Stomach (tissue), 9 donors: ENCODE data around the gene PRDM2. TPM values are rescaled to one million over a fixed set of nuclear protein-coding genes. Genes with fewer than 3 reads are reported as not detected.

Experiments used
- DNase-seq, 2 donors: peaks; one replicate each; pipeline versions ENCODE4 v3.0.0 to v3.0.0-alpha.2; 2013 to 2019
- H3K27ac ChIP-seq, 5 donors: fragments of 200-600 bp in 4 of 5; sonication (generic) in 4 of 5; one replicate each; pipeline ENCODE4 v1.5.1; 2013 to 2019; ENCODE audit warnings: mild to moderate bottlenecking in 1 of 5, moderate library complexity in 1 of 5
- H3K27me3 ChIP-seq, 3 donors: fragments of 200-600 bp; sonication (generic); one replicate each; pipeline ENCODE4 v1.5.1; 2017 to 2019; ENCODE audit warnings: mixed run types in 1 of 3
- H3K36me3 ChIP-seq, 4 donors: fragments of 200-600 bp; sonication (generic); 1 replicate in 3 of 4; 2 replicates in 1 of 4; pipeline ENCODE4 v1.5.1; 2016 to 2019
- H3K4me1 ChIP-seq, 4 donors: fragments of 200-600 bp; sonication (generic); one replicate each; pipeline ENCODE4 v1.5.1; 2016 to 2019
- H3K4me3 ChIP-seq, 4 donors: fragments of 200-600 bp; sonication (generic) in 3 of 4; one replicate each; pipeline ENCODE4 v1.5.1; 2016 to 2019; ENCODE audit warnings: mild to moderate bottlenecking in 1 of 4
- H3K9me3 ChIP-seq, 4 donors: fragments of 200-600 bp; sonication (generic); one replicate each; pipeline ENCODE4 v1.5.1; 2016 to 2019
- CTCF ChIP-seq, 7 experiments: fragments of 450-650 bp in 4 of 7; fragments of 200-600 bp in 3 of 7; sonication (generic) in 3 of 7; IDR thresholded peaks; one replicate each; pipeline ENCODE4 v1.5.1; 2016 to 2019; ENCODE audit warnings: antibody characterized with exemption in 7 of 7, control low read depth in 2 of 7, mild to moderate bottlenecking in 1 of 7
- EP300 ChIP-seq: sonication (generic); formaldehyde crosslinking; IDR thresholded peaks from one replicate; pipeline ENCODE4 v1.6.1; 2017; ENCODE audit warnings: antibody characterized with exemption
- POLR2A ChIP-seq, 4 donors: fragments of 450-650 bp; IDR thresholded peaks; one replicate each; pipeline ENCODE4 v1.6.1; 2016; ENCODE audit warnings: antibody characterized with exemption in 4 of 4, control low read depth in 2 of 4, mild to moderate bottlenecking in 1 of 4, moderate library complexity in 1 of 4
- POLR2AphosphoS5 ChIP-seq, 3 donors: sonication (generic); formaldehyde crosslinking; IDR thresholded peaks; one replicate each; pipeline ENCODE4 v1.6.1; 2016; ENCODE audit warnings: antibody characterized with exemption in 3 of 3
- WGBS, 5 donors: extraction: QIAGEN DNeasy Blood & Tissue Kit in 3 of 5; methylation state at CpG; one replicate each; pipeline versions ENCODE4 v1.1.5 to v1.1.7; 2013 to 2018; 5-methylcytosine and 5-hydroxymethylcytosine counted together
- intact Hi-C: fragments of 100-400 bp; cut with DNase I; formaldehyde crosslinking; loops from one replicate; pipeline ENCODE4 v1.15.1; 2023; ENCODE audit warnings: low total_unique reads
- polyA plus RNA-seq, 3 donors: library from polyadenylated mRNA; stranded (reverse); fragments of 200-250 nt; gene quantifications; one replicate each; pipeline ENCODE4 v1.2.3, GENCODE V29; 2013
- total RNA-seq, 5 donors: library from RNA; depleted of rRNA; stranded (reverse); fragments of >200 nt; gene quantifications; one replicate each; pipeline versions ENCODE4 v1.1.0 to v1.2.3, GENCODE V29; 2014 to 2016
- donor health status: healthy with polysubstance abuse.
- donor health status: Bipolar disorder and iron deficiency.
- donor health status: healthy.

PRDM2 gene
- total and polyA plus RNA-seq, 8 donors, result 10.1 to 77.7 (median 24.8) TPM

GRCh38 chr1:13836631-13837030 lies 136.6 kb downstream of the PRDM2 start:
- intact Hi-C loops, result no loop called here
- no peaks in the 10 kb centered on the region for H3K36me3 ChIP-seq
- WGBS, 5 donors, result 79 to 93% (median 85%) methylated on average over 1 of the region's 1 CpG

GRCh38 chr1:13838236-13838635 lies 138.2 kb downstream of the PRDM2 start:
- intact Hi-C loops, result no loop called here
- Histone ChIP-seq H3K4me3 (no peak overlapping the region), H3K36me3 (no peaks in the 10 kb centered on the region), H3K27me3 (peaks cover 0 to 6% (median 0%) of the 10 kb centered on the region in 3 donors), H3K9me3 (no peaks in the 10 kb centered on the region), H3K4me1 (no peaks in the 10 kb centered on the region), H3K27ac (no peak overlapping the region)
- no peak for DNase-seq
- TF ChIP-seq EP300, result no peak
- TF ChIP-seq POLR2A (IDR thresholded peaks at IDR 0.05), result no peak
- no peak for TF ChIP-seq POLR2AphosphoS5 (IDR thresholded peaks at IDR 0.05)
- no peak for TF ChIP-seq CTCF (IDR thresholded peaks at IDR 0.05)
- 71 to 100% (median 89%) methylated on average over 1 of the region's 1 CpG for WGBS, 5 donors

More at GRCh38 chr1:13836631-13837030, 136.6 kb downstream of the PRDM2 start:
- Histone ChIP-seq H3K9me3 (no peaks in the 10 kb centered on the region), H3K4me3 (no peak overlapping the region), H3K27me3 (peaks cover 0 to 6% (median 0%) of the 10 kb centered on the region in 3 donors), H3K27ac (no peak overlapping the region), H3K4me1 (no peaks in the 10 kb centered on the region)
- no peak for DNase-seq
- TF ChIP-seq POLR2AphosphoS5 (IDR thresholded peaks at IDR 0.05) (no peak), CTCF (IDR thresholded peaks at IDR 0.05) (no peak)

- DNase-seq, result no peak
- Histone ChIP-seq H3K27ac (no peak overlapping the region), H3K36me3 (no peaks in the 10 kb centered on the region), H3K27me3 (no peaks in the 10 kb centered on the region), H3K4me1 (no peaks in the 10 kb centered on the region), H3K9me3 (no peaks in the 10 kb centered on the region), H3K4me3 (no peak overlapping the region)
- WGBS, 5 donors, result 80 to 90% (median 82%) methylated on average over 2 of the region's 2 CpGs
- intact Hi-C loops, result no loop called here
- TF ChIP-seq POLR2A (IDR thresholded peaks at IDR 0.05) (no peak), POLR2AphosphoS5 (IDR thresholded peaks at IDR 0.05) (no peak), CTCF (IDR thresholded peaks at IDR 0.05) (no peak), EP300 (no peak)
These were observed 142.5 kb downstream of the PRDM2 start for GRCh38 chr1:13842497-13842896.

- DNase-seq, result no peak
- H3K4me1 ChIP-seq, result no peaks in the 10 kb centered on the region
- 58 to 75% (median 66%) methylated on average over 2 of the region's 2 CpGs for WGBS, 5 donors
- H3K4me3 ChIP-seq, result no peak overlapping the region
- H3K9me3 ChIP-seq, result peaks cover 0 to 20% (median 10%) of the 10 kb centered on the region in 4 donors
- H3K27me3 ChIP-seq, result no peaks in the 10 kb centered on the region
- intact Hi-C loops, result no loop called here
- H3K27ac ChIP-seq, result no peak overlapping the region
- no peaks in the 10 kb centered on the region for H3K36me3 ChIP-seq
- TF ChIP-seq POLR2AphosphoS5 (IDR thresholded peaks at IDR 0.05) (no peak), EP300 (no peak), POLR2A (IDR thresholded peaks at IDR 0.05) (no peak), CTCF (IDR thresholded peaks at IDR 0.05) (no peak)
These were observed 151.7 kb downstream of the PRDM2 start for GRCh38 chr1:13851726-13852125.
